Mucosa of rectum (tissue), 2 donors: ENCODE results near the gene ESM1.

ENCODE experiments used
- H3K27ac ChIP-seq, 2 donors: one replicate each; pipeline ENCODE4 v1.7.0; 2013; ENCODE audit warnings: inconsistent platforms in 2 of 2, low read depth in 2 of 2, low read length in 2 of 2
- H3K27me3 ChIP-seq, 2 donors: one replicate each; pipeline ENCODE4 v1.7.0; 2013; ENCODE audit warnings: low read length in 2 of 2; ENCODE audit not compliant: control insufficient read depth in 2 of 2, insufficient read depth in 2 of 2
- H3K36me3 ChIP-seq, 2 donors: one replicate each; pipeline ENCODE4 v1.7.0; 2013; ENCODE audit warnings: low read length in 2 of 2; ENCODE audit not compliant: control insufficient read depth in 2 of 2, insufficient read depth in 2 of 2
- H3K4me1 ChIP-seq, 2 donors: one replicate each; pipeline ENCODE4 v1.7.0; 2013; ENCODE audit warnings: low read length in 2 of 2, mild to moderate bottlenecking in 1 of 2; ENCODE audit not compliant: control insufficient read depth in 2 of 2, insufficient read depth in 2 of 2
- H3K4me3 ChIP-seq, 2 donors: one replicate each; pipeline ENCODE4 v1.7.0; 2013; ENCODE audit warnings: low read length in 2 of 2
- H3K9ac ChIP-seq, 2 donors: one replicate each; pipeline ENCODE4 v1.7.0; 2013; ENCODE audit warnings: low read length in 2 of 2, low read depth in 1 of 2, mild to moderate bottlenecking in 1 of 2
- H3K9me3 ChIP-seq, 2 donors: one replicate each; pipeline ENCODE4 v1.7.0; 2013; ENCODE audit warnings: low read length in 2 of 2; ENCODE audit not compliant: control insufficient read depth in 2 of 2
- donor health status: healthy.
- donor health status: Normal muscosa, but diverticular disease.

The ESM1 gene

GRCh38 chr5:54988218-54988617 lies 2.8 kb upstream of the ESM1 start:
- no peaks in the 10 kb centered on the region for H3K9me3 ChIP-seq
- H3K9ac ChIP-seq: no peak overlapping the region
- H3K27ac ChIP-seq: no peak overlapping the region
- H3K4me1 ChIP-seq: no peaks in the 10 kb centered on the region
- no peaks in the 10 kb centered on the region for H3K36me3 ChIP-seq
- H3K27me3 ChIP-seq: no peaks in the 10 kb centered on the region
- no peak overlapping the region for H3K4me3 ChIP-seq

- Histone ChIP-seq H3K4me1 (no peaks in the 10 kb centered on the region), H3K27ac (no peak overlapping the region), H3K9me3 (no peaks in the 10 kb centered on the region), H3K36me3 (no peaks in the 10 kb centered on the region), H3K27me3 (no peaks in the 10 kb centered on the region), H3K9ac (no peak overlapping the region), H3K4me3 (no peak overlapping the region)
Observed at GRCh38 chr5:54986269-54986654, 869 bp upstream of the ESM1 start.

GRCh38 chr5:54981928-54982327 lies 3.5 kb downstream of the ESM1 start:
- no peaks in the 10 kb centered on the region for H3K27me3 ChIP-seq
- H3K9me3 ChIP-seq: no peaks in the 10 kb centered on the region
- no peaks in the 10 kb centered on the region for H3K36me3 ChIP-seq
- no peak overlapping the region for H3K27ac ChIP-seq
- H3K9ac ChIP-seq: no peak overlapping the region
- H3K4me3 ChIP-seq: no peak overlapping the region
- no peaks in the 10 kb centered on the region for H3K4me1 ChIP-seq

GRCh38 chr5:54975701-54976100 lies 9.7 kb downstream of the ESM1 start:
- Histone ChIP-seq H3K27ac (no peak overlapping the region), H3K9me3 (no peaks in the 10 kb centered on the region), H3K36me3 (no peaks in the 10 kb centered on the region), H3K9ac (no peak overlapping the region), H3K27me3 (no peaks in the 10 kb centered on the region), H3K4me1 (no peaks in the 10 kb centered on the region), H3K4me3 (no peak overlapping the region)

GRCh38 chr5:54969856-54970828 lies 15.3 kb downstream of the ESM1 start:
- no peaks in the 10 kb centered on the region for H3K36me3 ChIP-seq
- H3K27me3 ChIP-seq: no peaks in the 10 kb centered on the region
- no peak overlapping the region for H3K4me3 ChIP-seq
- H3K4me1 ChIP-seq: no peaks in the 10 kb centered on the region
- H3K9ac ChIP-seq: no peak overlapping the region
- H3K9me3 ChIP-seq: no peaks in the 10 kb centered on the region
- no peak overlapping the region for H3K27ac ChIP-seq

GRCh38 chr5:54969242-54969641 lies 16.2 kb downstream of the ESM1 start:
- H3K4me3 ChIP-seq: no peak overlapping the region
- no peak overlapping the region for H3K9ac ChIP-seq
- H3K9me3 ChIP-seq: no peaks in the 10 kb centered on the region
- H3K36me3 ChIP-seq: no peaks in the 10 kb centered on the region
- no peaks in the 10 kb centered on the region for H3K4me1 ChIP-seq
- H3K27me3 ChIP-seq: no peaks in the 10 kb centered on the region
- no peak overlapping the region for H3K27ac ChIP-seq

GRCh38 chr5:54965806-54966205 lies 19.6 kb downstream of the ESM1 start:
- H3K9ac ChIP-seq: no peak overlapping the region
- H3K4me1 ChIP-seq: no peaks in the 10 kb centered on the region
- H3K36me3 ChIP-seq: no peaks in the 10 kb centered on the region
- H3K27ac ChIP-seq: no peak overlapping the region
- no peaks in the 10 kb centered on the region for H3K27me3 ChIP-seq
- no peaks in the 10 kb centered on the region for H3K9me3 ChIP-seq
- no peak overlapping the region for H3K4me3 ChIP-seq

- Histone ChIP-seq H3K4me1 (no peaks in the 10 kb centered on the region), H3K9ac (no peak overlapping the region), H3K27ac (no peak overlapping the region), H3K27me3 (no peaks in the 10 kb centered on the region), H3K36me3 (no peaks in the 10 kb centered on the region), H3K4me3 (no peak overlapping the region), H3K9me3 (no peaks in the 10 kb centered on the region)
Observed at GRCh38 chr5:54964405-54964804, 21.0 kb downstream of the ESM1 start.

- Histone ChIP-seq H3K4me1 (no peaks in the 10 kb centered on the region), H3K9me3 (no peaks in the 10 kb centered on the region), H3K36me3 (no peaks in the 10 kb centered on the region), H3K4me3 (no peak overlapping the region), H3K9ac (no peak overlapping the region), H3K27me3 (no peaks in the 10 kb centered on the region), H3K27ac (no peak overlapping the region)
Observed at GRCh38 chr5:54959673-54960418, 25.5 kb downstream of the ESM1 start.

GRCh38 chr5:54956922-54957321 lies 28.5 kb downstream of the ESM1 start:
- Histone ChIP-seq H3K9ac (no peak overlapping the region), H3K9me3 (no peaks in the 10 kb centered on the region), H3K4me3 (no peak overlapping the region), H3K27me3 (no peaks in the 10 kb centered on the region), H3K27ac (no peak overlapping the region), H3K4me1 (no peaks in the 10 kb centered on the region), H3K36me3 (no peaks in the 10 kb centered on the region)
